DOHH2 (cell line): ENCODE results near the gene ATG9B.
A peak's percentile ranks its signal among the peaks of the same experiment; 100 is the strongest.

Experiments
- H3F3A ChIP-seq: fragments of 200-600 bp; sonication (generic), shearing (Covaris generic); 2 replicates; pipeline ENCODE4 v1.6.0; 2016; ENCODE audit warnings: antibody characterized with exemption, mild to moderate bottlenecking; ENCODE audit not compliant: control insufficient read depth, insufficient read depth
- H3K27ac ChIP-seq: fragments of 200-600 bp; sonication (generic); 2 replicates; pipeline ENCODE4 v1.5.1; 2014; ENCODE audit warnings: low read depth, mild to moderate bottlenecking, low read length, moderate library complexity
- H3K27me3 ChIP-seq: fragments of 200-600 bp; sonication (generic); 2 replicates; pipeline ENCODE4 v1.6.1; 2014; ENCODE audit warnings: mild to moderate bottlenecking, low read length, mixed read lengths; ENCODE audit not compliant: control insufficient read depth
- H3K36me3 ChIP-seq: fragments of 200-600 bp; sonication (generic); 2 replicates; pipeline ENCODE4 v1.6.1; 2014; ENCODE audit warnings: mild to moderate bottlenecking, low read length, moderate library complexity, mixed read lengths; ENCODE audit not compliant: control insufficient read depth
- H3K4me1 ChIP-seq: fragments of 200-600 bp; sonication (generic); 2 replicates; pipeline ENCODE4 v1.6.1; 2014; ENCODE audit warnings: mild to moderate bottlenecking, low read length, mixed read lengths; ENCODE audit not compliant: control insufficient read depth
- H3K4me2 ChIP-seq: fragments of 200-600 bp; sonication (generic); 2 replicates; pipeline ENCODE4 v1.6.0; 2014; ENCODE audit warnings: mild to moderate bottlenecking, low read length, moderate library complexity
- H3K4me3 ChIP-seq: fragments of 200-600 bp; sonication (generic); 2 replicates; pipeline ENCODE4 v1.5.1; 2014; ENCODE audit warnings: mild to moderate bottlenecking, low read length, mixed read lengths
- H3K79me2 ChIP-seq: fragments of 200-600 bp; sonication (generic); 2 replicates; pipeline ENCODE4 v1.6.1; 2014; ENCODE audit warnings: mild to moderate bottlenecking, low read length, mixed read lengths; ENCODE audit not compliant: control insufficient read depth
- H3K9me2 ChIP-seq: fragments of 200-600 bp; sonication (generic); replicated peaks from 2 replicates; pipeline ENCODE4 v1.6.1; 2014; ENCODE audit warnings: mild to moderate bottlenecking, low read length, mixed read lengths; ENCODE audit not compliant: control insufficient read depth
- H3K9me3 ChIP-seq: fragments of 200-600 bp; sonication (generic); 2 replicates; pipeline ENCODE4 v1.6.1; 2014; ENCODE audit warnings: antibody characterized with exemption, low read length, mixed read lengths; ENCODE audit not compliant: control insufficient read depth, insufficient read depth
- H4K20me1 ChIP-seq: fragments of 200-600 bp; sonication (generic); 2 replicates; pipeline ENCODE4 v1.6.0; 2014; ENCODE audit warnings: low read depth, mild to moderate bottlenecking, antibody characterized with exemption, low read length, moderate library complexity; ENCODE audit not compliant: control insufficient read depth, insufficient read depth
- CTCF ChIP-seq: fragments of 200-600 bp; sonication (generic); IDR thresholded peaks from one replicate; pipeline ENCODE4 v1.5.1; 2014; ENCODE audit warnings: antibody characterized with exemption, mild to moderate bottlenecking, low read depth, low read length; ENCODE audit not compliant: poor library complexity, severe bottlenecking
- EZH2phosphoT487 ChIP-seq: fragments of 200-600 bp; sonication (generic); IDR thresholded peaks from 2 replicates; pipeline ENCODE4 v1.6.1; 2017; ENCODE audit warnings: borderline replicate concordance, mild to moderate bottlenecking, antibody characterized with exemption, low read length, moderate library complexity, mixed read lengths

The ATG9B gene

GRCh38 chr7:150979713-150980390, 44.4 kb downstream of the ATG9B start:
- Histone ChIP-seq H3K9me3 (no peaks in the 10 kb centered on the region), H3F3A (no peaks in the 10 kb centered on the region), H3K27me3 (peaks cover 64% of the 10 kb centered on the region), H3K27ac (no peak overlapping the region), H4K20me1 (no peaks in the 10 kb centered on the region), H3K79me2 (no peaks in the 10 kb centered on the region), H3K36me3 (no peaks in the 10 kb centered on the region), H3K4me2 (no peak overlapping the region), H3K4me1 (peaks cover 34% of the 10 kb centered on the region), H3K4me3 (no peak overlapping the region), H3K9me2 (no peaks in the 10 kb centered on the region)
- TF ChIP-seq CTCF: no peak
- TF ChIP-seq EZH2phosphoT487: 0 out of 2 replicates have a peak, but pooled peaks have one; percentile 10

- peaks cover 41% of the 10 kb centered on the region for H3K4me1 ChIP-seq
- H3K27ac ChIP-seq: no peak within 1 kb of the TSS
- H3K9me2 ChIP-seq: no peaks in the 10 kb centered on the region
- H4K20me1 ChIP-seq: no peaks in the 10 kb centered on the region
- peaks cover 58% of the 10 kb centered on the region for H3K27me3 ChIP-seq
- H3K4me3 ChIP-seq: peak within 1 kb of the TSS; percentile 76
- no peaks in the 10 kb centered on the region for H3K9me3 ChIP-seq
- peak within 1 kb of the TSS; percentile 98 for H3K4me2 ChIP-seq
- H3K79me2 ChIP-seq: no peaks in the 10 kb centered on the region
- TF ChIP-seq CTCF (no peak), EZH2phosphoT487 (peak; percentile 50; the same call in 1 of the 2 replicates)
- H3F3A ChIP-seq: no peaks in the 10 kb centered on the region; the same call in 1 of the 2 replicates
- H3K36me3 ChIP-seq: no peaks in the 10 kb centered on the region
Measured at GRCh38 chr7:150978126-150978789, 46.0 kb downstream of the ATG9B start, which contains the start of gene KCNH2. Gene KCNH2, minus strand, starts transcription at chr7:150978321. Its CDS starts 408 bp downstream, at chr7:150977913.

GRCh38 chr7:150977382-150978125, 46.7 kb downstream of the ATG9B start:
- Histone ChIP-seq H3F3A (no peaks in the 10 kb centered on the region; the same call in 1 of the 2 replicates), H3K9me2 (no peaks in the 10 kb centered on the region), H4K20me1 (no peaks in the 10 kb centered on the region), H3K4me2 (peak overlapping the region; percentile 92), H3K27ac (no peak overlapping the region), H3K79me2 (no peaks in the 10 kb centered on the region), H3K9me3 (no peaks in the 10 kb centered on the region), H3K4me1 (peaks cover 41% of the 10 kb centered on the region), H3K36me3 (no peaks in the 10 kb centered on the region), H3K4me3 (peak overlapping the region; percentile 35), H3K27me3 (peaks cover 51% of the 10 kb centered on the region)
- TF ChIP-seq CTCF (no peak), EZH2phosphoT487 (no peak)
